ENCODE measurements around the gene MOSMO. TPM values are rescaled to one million over a fixed set of nuclear protein-coding genes. Genes with fewer than 3 reads are reported as not detected.

The MOSMO gene
- total RNA-seq, 2 experiments from 2014 or later, result 9.6 to 9.8 TPM

GRCh38 chr16:21982108-21982507 is 25.8 kb upstream of the MOSMO start:
- H3K4me3 ChIP-seq (ENCODE audit: low read depth, low read length, poor library complexity, severe bottlenecking), result no peak overlapping the region
- no peak overlapping the region for H3K27ac ChIP-seq (ENCODE audit: low read depth, low read length, poor library complexity, severe bottlenecking)
- no peaks in the 10 kb centered on the region for H3K9me2 ChIP-seq (ENCODE audit: insufficient read depth, low read length)
- H2AFZ ChIP-seq (ENCODE audit: low read length), result no peak overlapping the region
- no peaks in the 10 kb centered on the region for H4K20me1 ChIP-seq (ENCODE audit: insufficient read depth, low read length)
- intact Hi-C loops (cut with micrococcal nuclease; ENCODE audit: unreplicated experiment), result no loop called here
- H3K9me3 ChIP-seq (ENCODE audit: low read length), result no peaks in the 10 kb centered on the region
- H3K4me1 ChIP-seq (ENCODE audit: insufficient read depth, low read length, poor library complexity, severe bottlenecking), result no peaks in the 10 kb centered on the region
- ChIA-PET CTCF (ENCODE audit: unreplicated experiment) (no interaction called here), POLR2A (interaction anchor here (0.5 kb wide), 1 partner anchor 68 kb away, joined by 4 read pairs; no protein-coding TSS in a partner anchor)
- H3K79me2 ChIP-seq (ENCODE audit: insufficient read depth, low read depth, low read length), result no peaks in the 10 kb centered on the region
- H3K4me2 ChIP-seq (ENCODE audit: low read length), result no peak overlapping the region
- TF ChIP-seq CTCF (conservative IDR thresholded peaks at IDR 0.05; ENCODE audit: low read length) (no peak; the same call in 1 of the 2 replicates), EZH2phosphoT487 (IDR thresholded peaks at IDR 0.05; ENCODE audit: borderline replicate concordance, low read depth, low read length) (no peak)
- BruUV-seq (replicated peaks), result no TSS peak
- H3K36me3 ChIP-seq (ENCODE audit: insufficient read depth, low read length), result peaks cover 95% of the 10 kb centered on the region
- no peak for DNase-seq (ENCODE audit: low spot score)

- Histone ChIP-seq H2AFZ (ENCODE audit: low read length) (no peak overlapping the region), H3K4me2 (ENCODE audit: low read length) (no peak overlapping the region), H3K4me3 (ENCODE audit: low read depth, low read length, poor library complexity, severe bottlenecking) (no peak overlapping the region), H3K4me1 (ENCODE audit: insufficient read depth, low read length, poor library complexity, severe bottlenecking) (no peaks in the 10 kb centered on the region), H3K9me2 (ENCODE audit: insufficient read depth, low read length) (no peaks in the 10 kb centered on the region), H3K27ac (ENCODE audit: low read depth, low read length, poor library complexity, severe bottlenecking) (no peak overlapping the region), H4K20me1 (ENCODE audit: insufficient read depth, low read length) (no peaks in the 10 kb centered on the region), H3K9me3 (ENCODE audit: low read length) (no peaks in the 10 kb centered on the region), H3K36me3 (ENCODE audit: insufficient read depth, low read length) (peaks cover 76% of the 10 kb centered on the region), H3K79me2 (ENCODE audit: insufficient read depth, low read depth, low read length) (no peaks in the 10 kb centered on the region)
- POLR2A ChIA-PET, result no interaction called here
- TSS peak; percentile 26 for BruUV-seq (replicated peaks)
- intact Hi-C loops (cut with micrococcal nuclease; ENCODE audit: unreplicated experiment), result no loop called here
- no peak for TF ChIP-seq CTCF (conservative IDR thresholded peaks at IDR 0.05; ENCODE audit: low read length)
- no peak for TF ChIP-seq EZH2phosphoT487 (IDR thresholded peaks at IDR 0.05; ENCODE audit: borderline replicate concordance, low read depth, low read length)
- CTCF ChIA-PET (ENCODE audit: unreplicated experiment), result no interaction called here
- no peak for DNase-seq (ENCODE audit: low spot score)
These were observed 23.8 kb upstream of the MOSMO start for GRCh38 chr16:21984062-21984461.

DNA sequence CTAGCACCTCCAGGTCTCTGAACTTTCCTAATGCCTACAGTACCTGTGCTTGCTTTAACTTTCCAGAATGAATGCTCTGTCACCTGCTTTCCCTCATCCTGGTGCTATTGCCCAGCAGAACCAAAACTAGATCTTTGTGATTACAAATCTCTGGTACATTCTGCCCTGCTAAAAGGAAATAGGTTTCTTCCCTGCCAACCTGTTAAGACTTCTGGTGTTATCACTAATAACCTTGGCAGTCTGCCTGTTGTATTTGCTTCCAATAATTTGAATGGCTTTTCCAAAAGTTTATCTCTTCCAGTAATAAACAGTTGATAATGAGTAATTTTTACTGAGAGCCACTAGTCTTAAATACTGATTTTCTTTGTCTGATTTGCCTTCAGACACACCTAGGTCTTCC is 22.4 kb upstream of the MOSMO start:
- H3K4me1 ChIP-seq (ENCODE audit: insufficient read depth, low read length, poor library complexity, severe bottlenecking), result no peaks in the 10 kb centered on the region
- TF ChIP-seq CTCF (conservative IDR thresholded peaks at IDR 0.05; ENCODE audit: low read length), result no peak
- TF ChIP-seq EZH2phosphoT487 (IDR thresholded peaks at IDR 0.05; ENCODE audit: borderline replicate concordance, low read depth, low read length), result no peak
- ChIA-PET POLR2A (no interaction called here), CTCF (ENCODE audit: unreplicated experiment) (no interaction called here)
- no peak overlapping the region for H2AFZ ChIP-seq (ENCODE audit: low read length)
- TSS peak; percentile 5 for BruUV-seq (replicated peaks)
- H3K4me2 ChIP-seq (ENCODE audit: low read length), result no peak overlapping the region
- intact Hi-C loops (cut with micrococcal nuclease; ENCODE audit: unreplicated experiment), result no loop called here
- no peak for DNase-seq (ENCODE audit: low spot score)
- no peak overlapping the region for H3K27ac ChIP-seq (ENCODE audit: low read depth, low read length, poor library complexity, severe bottlenecking)
- H3K9me2 ChIP-seq (ENCODE audit: insufficient read depth, low read length), result no peaks in the 10 kb centered on the region
- no peaks in the 10 kb centered on the region for H3K79me2 ChIP-seq (ENCODE audit: insufficient read depth, low read depth, low read length)
- H3K4me3 ChIP-seq (ENCODE audit: low read depth, low read length, poor library complexity, severe bottlenecking), result no peak overlapping the region
- H4K20me1 ChIP-seq (ENCODE audit: insufficient read depth, low read length), result no peaks in the 10 kb centered on the region
- H3K36me3 ChIP-seq (ENCODE audit: insufficient read depth, low read length), result peaks cover 61% of the 10 kb centered on the region
- no peaks in the 10 kb centered on the region for H3K9me3 ChIP-seq (ENCODE audit: low read length)

Data from OCI-LY7 (cell line).